HG03571 (cell line): ENCODE data around the gene GGTLC1.

Source experiments
- ATAC-seq: cut with Tn5 transposase; IDR thresholded peaks from one replicate; pipeline ENCODE4 v1.9.1; 2021; ENCODE audit not compliant: unreplicated experiment

GGTLC1 gene

GRCh38 chr20:23988561-23988960, at the start of gene GGTLC1:
TSS of gene GGTLC1 (minus strand) at chr20:23988779. CDS start at chr20:23986611, 2,168 bp downstream.
- no peak for ATAC-seq

GRCh38 chr20:24034820-24035219, 46.2 kb upstream of the GGTLC1 start:
- ATAC-seq, result no peak

DNA sequence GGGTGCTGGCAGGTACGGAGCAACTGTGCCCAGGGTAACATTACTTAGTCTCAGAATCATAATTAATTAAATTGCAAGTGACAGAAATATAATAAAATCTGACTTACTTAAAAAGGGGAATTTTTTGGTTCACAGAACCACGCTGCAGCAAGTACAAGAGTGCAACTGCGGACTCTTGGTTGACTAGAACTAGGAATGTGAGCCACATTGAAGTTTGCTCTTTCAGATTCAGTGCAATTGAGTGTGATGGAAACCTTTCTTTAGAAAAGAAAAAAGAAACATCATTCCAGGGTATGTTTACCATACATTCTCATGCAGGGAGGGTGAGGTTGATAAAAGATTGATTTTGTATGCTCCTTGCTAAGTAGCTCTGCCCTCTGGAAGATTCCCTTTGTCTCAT, 45.0 kb upstream of the GGTLC1 start:
- ATAC-seq, result no peak

DNA sequence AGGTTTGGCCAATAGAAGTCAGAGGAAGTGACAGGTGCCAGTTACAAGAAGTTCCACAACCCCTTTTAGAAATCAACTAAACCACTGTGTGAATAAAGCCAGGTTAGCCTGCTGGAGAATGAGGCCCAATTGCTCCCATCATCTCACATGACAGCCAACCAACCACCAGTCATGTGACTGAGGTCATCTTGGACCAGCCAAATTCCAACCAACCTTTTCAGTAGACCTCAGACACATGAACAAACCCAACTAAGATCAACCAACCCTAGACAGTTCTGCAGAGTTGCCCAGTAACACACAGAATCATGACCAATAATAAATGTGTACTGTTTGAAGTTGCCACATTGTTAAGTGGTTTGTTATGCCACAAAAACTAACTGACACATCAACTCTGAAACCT, 44.6 kb upstream of the GGTLC1 start:
- no peak for ATAC-seq

DNA sequence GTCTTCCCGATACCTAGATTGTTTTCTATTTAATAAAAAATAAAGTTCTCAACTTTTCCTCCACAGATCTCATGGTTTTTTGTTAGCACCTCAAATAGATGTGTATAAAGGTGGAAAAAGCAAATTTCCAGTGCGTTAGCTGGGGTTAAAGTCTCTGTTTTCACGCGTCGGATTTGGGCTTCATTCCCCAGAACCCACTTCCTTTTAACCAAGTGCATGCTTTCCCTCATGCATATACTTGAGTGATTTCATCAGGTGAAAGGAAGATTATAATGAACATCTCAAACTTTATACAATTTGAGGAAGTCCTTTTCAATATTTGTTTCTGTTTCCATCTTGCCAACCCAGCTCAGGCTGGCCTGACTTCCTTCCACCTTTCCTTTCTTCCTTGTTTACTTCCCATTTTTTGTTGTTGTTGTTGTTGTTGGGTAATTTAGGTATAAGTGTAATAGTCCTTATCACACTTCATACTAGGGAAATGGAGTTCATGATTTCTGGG, 43.9 kb upstream of the GGTLC1 start:
- no peak for ATAC-seq

- ATAC-seq, result no peak
These were observed 38.6 kb upstream of the GGTLC1 start for GRCh38 chr20:24027229-24027628.

- ATAC-seq, result no peak
These were observed 34.1 kb upstream of the GGTLC1 start for GRCh38 chr20:24022621-24023180.

DNA sequence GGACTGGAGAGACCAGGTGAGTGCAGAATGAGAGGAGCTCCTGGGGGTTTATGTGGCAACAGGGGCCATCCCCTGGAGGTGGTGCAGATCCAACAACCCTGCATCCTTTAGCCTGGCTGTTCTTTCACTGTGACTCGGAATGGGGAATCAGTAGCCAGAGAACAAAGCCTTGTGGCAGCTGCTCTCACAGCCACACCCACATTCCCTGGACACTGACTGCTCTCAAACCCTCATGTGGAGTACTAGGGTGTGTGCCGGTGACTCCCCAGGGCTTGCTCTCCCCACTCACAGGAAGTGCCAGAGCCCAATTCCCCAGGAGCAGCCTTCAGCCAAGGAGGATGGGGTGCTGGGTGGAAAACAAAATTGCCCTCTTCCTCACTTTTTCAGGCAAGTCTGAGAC, 30.2 kb upstream of the GGTLC1 start:
- no peak for ATAC-seq

GRCh38 chr20:24017458-24017755, 28.8 kb upstream of the GGTLC1 start:
- ATAC-seq, result no peak

DNA sequence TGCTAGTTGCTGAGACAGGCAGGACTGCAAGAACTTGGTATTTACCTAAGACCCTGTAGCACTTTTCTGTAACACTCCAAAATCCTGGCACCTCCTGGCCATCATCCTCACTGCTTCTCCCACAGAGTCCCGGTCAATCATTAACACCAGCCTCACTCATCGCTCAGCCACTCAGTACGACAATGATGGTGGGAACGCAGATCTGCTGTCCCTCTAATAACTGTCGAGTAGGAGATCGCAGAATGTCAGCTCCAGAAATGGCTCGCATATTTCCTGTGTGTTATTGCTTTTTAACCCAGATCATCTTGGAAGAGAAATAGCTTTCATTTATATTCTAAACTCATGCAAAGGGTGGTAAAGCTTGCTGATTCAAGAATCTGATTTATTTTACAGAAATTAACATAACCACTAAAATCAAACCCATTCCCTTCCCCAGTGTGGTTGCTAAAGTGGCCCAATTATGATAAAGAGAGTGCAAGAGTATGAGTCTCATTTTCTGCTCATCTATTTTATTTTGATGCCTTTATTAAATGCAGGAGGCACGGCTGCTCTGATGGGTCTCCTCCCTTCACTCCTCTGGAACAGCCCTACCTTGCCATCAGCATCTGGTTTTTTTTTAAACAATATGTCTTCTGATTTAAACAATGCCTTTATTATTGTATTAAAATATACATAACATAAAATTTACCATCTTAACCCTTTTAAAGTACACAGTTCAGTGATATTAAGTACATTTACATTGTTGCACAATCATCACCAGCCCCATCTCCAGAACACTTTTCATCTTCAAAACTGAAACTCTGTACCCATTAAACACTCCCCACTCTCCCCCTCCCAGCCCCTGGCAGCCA, 28.3 kb upstream of the GGTLC1 start:
- no peak for ATAC-seq

DNA sequence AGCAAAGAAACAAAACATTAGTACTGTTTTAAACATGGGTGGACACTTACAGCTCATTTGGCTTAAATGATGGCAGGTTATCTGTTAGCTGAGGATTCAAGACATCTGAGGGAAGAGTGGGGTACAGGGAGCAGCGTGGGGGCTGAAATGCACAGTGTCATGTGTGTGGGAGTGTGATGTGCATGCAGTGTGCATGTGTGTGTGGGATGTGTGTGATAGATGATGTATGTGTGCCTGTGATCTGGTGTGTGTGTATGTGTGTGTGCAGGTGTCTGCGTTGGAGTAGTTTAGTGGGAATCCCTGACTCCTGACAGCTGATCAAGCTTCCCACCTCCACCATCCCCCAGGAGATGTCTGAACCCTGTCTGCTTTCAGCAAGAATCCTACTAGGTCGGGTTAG, 25.4 kb upstream of the GGTLC1 start:
- ATAC-seq, result no peak

- ATAC-seq, result no peak
These were observed 22.7 kb upstream of the GGTLC1 start for GRCh38 chr20:24011282-24011681.

GRCh38 chr20:24007758-24008157, 19.2 kb upstream of the GGTLC1 start:
- no peak for ATAC-seq

GRCh38 chr20:24007073-24007595, 18.6 kb upstream of the GGTLC1 start:
- no peak for ATAC-seq

DNA sequence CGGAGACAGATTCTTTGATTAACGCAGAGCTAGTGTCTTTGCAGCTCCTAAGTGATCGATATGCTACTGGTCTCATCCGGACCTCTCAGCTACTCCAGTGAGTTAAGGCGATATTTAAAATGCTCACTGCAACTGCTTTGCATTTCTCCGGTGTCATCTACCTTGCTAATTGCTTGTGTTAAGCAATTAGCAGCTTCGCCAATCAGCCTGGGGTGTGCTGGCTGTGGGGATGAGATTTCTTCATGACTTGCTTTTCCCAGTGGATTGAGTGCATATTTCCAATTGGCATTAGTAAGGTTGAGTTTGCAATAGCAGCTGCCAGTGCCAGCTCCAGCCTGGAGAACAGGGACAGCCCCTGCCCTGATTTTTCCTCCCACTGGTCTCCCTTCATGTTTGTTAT, 18.0 kb upstream of the GGTLC1 start:
- no peak for ATAC-seq

- ATAC-seq, result no peak
These were observed 15.9 kb upstream of the GGTLC1 start for GRCh38 chr20:24004471-24004870.

DNA sequence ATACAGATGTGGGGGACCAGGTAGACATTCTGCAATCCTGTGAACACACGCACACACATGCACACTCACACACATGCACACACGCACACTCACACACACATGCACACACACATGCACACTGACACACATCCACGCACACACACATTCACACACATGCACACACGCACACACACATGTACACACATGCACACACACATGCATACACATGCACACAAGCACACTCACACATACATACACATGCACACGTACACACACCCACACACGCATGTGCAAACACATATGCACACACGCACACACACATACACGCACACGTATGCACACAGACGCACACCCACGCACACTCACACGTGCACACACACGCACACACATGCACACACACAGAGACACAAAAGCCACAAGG, 14.3 kb upstream of the GGTLC1 start:
- ATAC-seq, result no peak

GRCh38 chr20:24001712-24002405, 13.3 kb upstream of the GGTLC1 start:
- ATAC-seq, result no peak

DNA sequence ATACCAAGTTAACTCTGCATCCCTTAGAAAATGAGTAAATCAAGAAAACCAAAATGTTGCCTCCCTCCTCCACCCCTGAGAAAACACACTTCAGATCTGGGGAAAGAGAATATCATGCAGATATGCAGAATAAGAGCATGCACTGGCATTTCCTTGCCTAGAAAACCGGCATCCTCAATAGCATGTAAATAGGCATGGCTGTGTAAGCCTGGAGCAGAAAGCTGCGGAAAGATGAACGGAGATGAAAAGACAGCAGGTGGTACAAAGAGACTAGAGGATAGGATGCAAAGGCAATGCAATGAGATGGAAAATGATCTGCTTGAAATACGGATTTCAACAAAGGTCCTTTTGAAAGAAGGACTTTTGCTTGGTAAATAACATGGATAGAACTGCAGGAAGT, 10.3 kb upstream of the GGTLC1 start:
- ATAC-seq, result no peak

DNA sequence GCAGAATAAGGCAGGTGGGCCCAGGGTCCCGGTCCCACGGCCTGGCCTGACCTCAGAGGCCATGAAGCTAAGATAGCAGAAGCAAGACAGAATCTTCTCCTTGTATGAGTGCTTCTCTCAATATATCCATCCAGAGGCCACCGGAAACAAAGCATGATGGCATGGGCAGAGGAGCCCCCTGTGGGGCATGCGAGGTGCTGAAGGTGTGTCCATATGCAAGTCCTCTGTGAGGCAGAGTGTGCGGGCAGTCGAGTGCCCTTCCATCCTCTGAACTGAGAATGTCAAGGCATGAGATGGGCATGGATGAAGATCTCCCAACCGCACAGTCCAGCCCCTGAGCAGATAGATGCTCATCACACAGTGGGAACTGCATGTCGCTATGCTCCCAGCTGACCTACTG, 9.8 kb upstream of the GGTLC1 start:
- ATAC-seq, result no peak

DNA sequence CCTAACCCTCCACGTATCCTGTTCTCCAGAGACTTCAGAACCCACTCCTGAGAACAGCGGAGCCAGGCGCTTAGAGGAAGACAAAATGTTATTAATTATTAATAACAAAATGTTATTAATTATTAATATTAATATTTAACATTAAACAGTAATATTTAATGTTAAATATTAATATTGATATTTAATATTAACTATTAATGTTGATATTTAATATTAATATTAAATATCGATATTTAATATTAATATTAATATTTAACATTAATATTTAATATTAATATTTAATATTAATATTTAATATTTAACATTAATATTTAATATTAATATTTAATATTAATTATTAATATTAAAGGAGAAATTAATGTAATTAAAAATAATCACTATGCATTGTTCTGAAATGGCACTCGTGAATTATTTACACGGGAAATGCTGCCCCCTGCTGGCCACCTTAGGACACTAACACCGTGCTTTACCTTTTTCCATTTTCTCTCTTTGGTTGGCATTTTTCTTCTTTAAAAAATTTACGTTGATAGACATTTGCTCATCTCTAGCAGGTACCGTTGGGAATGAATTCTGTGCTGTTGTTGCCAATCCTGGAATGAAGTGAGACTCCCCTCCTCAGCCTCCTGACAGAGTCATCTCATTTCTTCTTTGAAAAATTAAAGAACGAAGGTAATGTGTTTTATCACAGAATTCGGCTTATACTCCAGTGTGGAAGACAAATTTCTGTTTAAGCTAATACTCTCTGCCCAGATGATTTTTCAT, 7.5 kb upstream of the GGTLC1 start:
- no peak for ATAC-seq
